ENCODE data around the gene PPP6R2. TPM values are rescaled to one million over a fixed set of nuclear protein-coding genes. Genes with fewer than 3 reads are reported as not detected.

Gene PPP6R2
- total and polyA plus RNA-seq, 2 of the 4 experiments (the other 2 are of a cell fraction) = 49.2 to 51.6 TPM

DNA sequence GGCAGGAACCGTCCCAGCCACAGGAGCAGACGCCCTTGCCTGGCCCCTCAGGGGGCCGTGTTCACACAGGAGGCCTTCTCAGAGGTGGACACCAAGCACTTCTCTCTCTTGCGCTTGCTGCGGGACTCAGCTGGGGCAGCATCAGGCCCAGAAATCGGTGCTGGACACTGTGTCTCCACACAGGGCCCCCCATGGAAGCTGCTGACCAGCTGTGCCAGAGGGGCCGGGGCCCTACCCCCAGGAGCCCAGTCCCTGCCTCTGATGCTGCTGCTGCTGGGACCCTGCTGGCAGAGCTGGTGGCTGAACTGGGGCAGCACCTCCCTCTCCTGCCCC lies 39.6 kb upstream of the PPP6R2 start:
- BruUV-seq (replicated peaks) = no TSS peak
- in situ Hi-C loops (cut with MboI; ENCODE audit: low sequenced_read_pairs) (no loop called here), intact Hi-C loops (cut with micrococcal nuclease) (no loop called here), dilution Hi-C loops (cut with HindIII; ENCODE audit: low sequenced_read_pairs, unreplicated experiment) (no loop called here)
- Histone ChIP-seq H3K23ac (ENCODE audit: low read depth, low read length) (no peak overlapping the region), H3K18ac (ENCODE audit: low read depth, low read length) (no peak overlapping the region), H3K4ac (ENCODE audit: low read depth, low read length) (peak overlapping the region; percentile 89; the same call in 1 of the 2 replicates), H2BK20ac (ENCODE audit: low read depth, low read length) (no peak overlapping the region), H2AK5ac (ENCODE audit: low read depth, low read length) (peak overlapping the region; percentile 80; the same call in 1 of the 2 replicates), H4K8ac (ENCODE audit: low read depth in 2 of 2, low read length in 2 of 2) (no peak overlapping the region; a peak in 1 of 4 replicates), H3K56ac (ENCODE audit: extremely low read depth, insufficient read depth, low read length) (no peak overlapping the region), H2AK9ac (replicated peaks; ENCODE audit: low read depth, low read length, poor library complexity) (peak overlapping the region; percentile 94), H3K14ac (replicated peaks; ENCODE audit: low read depth, low read length) (no peak overlapping the region), H4K20me1 (ENCODE audit: insufficient read depth, low read length) (peaks cover 74% of the 10 kb centered on the region), H2BK15ac (ENCODE audit: low read depth, low read length) (no peak overlapping the region), H3K4me3 (ENCODE audit: insufficient read depth, low read depth, low read length) (no peak overlapping the region), H3K27ac (ENCODE audit: insufficient read depth, low read length) (peak overlapping the region; percentile 96), H3K27me3 (ENCODE audit: control insufficient read depth, insufficient read depth, low read length) (no peaks in the 10 kb centered on the region), H4K5ac (ENCODE audit: low read depth, low read length) (no peak overlapping the region), H3K9me1 (ENCODE audit: insufficient read depth, low read length) (peaks cover 22% of the 10 kb centered on the region), H3K4me1 (ENCODE audit: control insufficient read depth, insufficient read depth, low read length) (peaks cover 70% of the 10 kb centered on the region), H3K79me1 (ENCODE audit: low read depth in 1 of 2, low read length in 2 of 2) (peaks cover 0 to 47% of the 10 kb centered on the region in 2 experiments; a peak in 2 of 4 replicates), H2AFZ (replicated peaks; ENCODE audit: low read length, poor library complexity) (no peak overlapping the region), H2BK5ac (ENCODE audit: low read depth, low read length, poor library complexity, severe bottlenecking) (peak overlapping the region; percentile 91), H4K91ac (ENCODE audit: insufficient read depth, low read depth, low read length) (no peak overlapping the region), H3K9me3 (ENCODE audit: control insufficient read depth, insufficient read depth, low read length) (no peaks in the 10 kb centered on the region), H2BK120ac (ENCODE audit: low read depth, low read length) (peak overlapping the region; percentile 16; the same call in 1 of the 2 replicates), H3K9ac (ENCODE audit: low read depth, low read length) (0 out of 2 replicates have a peak overlapping the region, but pooled peaks have one; percentile 68), H3K4me2 (ENCODE audit: low read depth, low read length) (peak overlapping the region; percentile 65; the same call in 1 of the 2 replicates), H3K36me3 (ENCODE audit: control insufficient read depth, insufficient read depth, low read length) (peaks cover 24% of the 10 kb centered on the region; the same call in 1 of the 2 replicates)
- ATAC-seq (ENCODE audit: low read depth) = no peak
- DNase-seq = no peak
- no peak for TF ChIP-seq USF2 (IDR thresholded peaks at IDR 0.05; ENCODE audit: low read depth, low read length)
- TF ChIP-seq CEBPB (IDR thresholded peaks at IDR 0.05; ENCODE audit: low read depth, low read length) = no peak
- no peak for TF ChIP-seq CTCF (conservative IDR thresholded peaks at IDR 0.05; ENCODE audit: low read depth, low read length)
- TF ChIP-seq RCOR1 (IDR thresholded peaks at IDR 0.05; ENCODE audit: insufficient replicate concordance, low read length) = no peak
- TF ChIP-seq BHLHE40 (IDR thresholded peaks at IDR 0.05; ENCODE audit: low read depth, low read length) = no peak
- no peak for TF ChIP-seq RFX5 (IDR thresholded peaks at IDR 0.05; ENCODE audit: low read depth, low read length)
- no peak for TF ChIP-seq POLR2A (IDR thresholded peaks at IDR 0.05; ENCODE audit: low read depth, low read length)
- no peak for TF ChIP-seq FOS (IDR thresholded peaks at IDR 0.05; ENCODE audit: low read depth, low read length)
- TF ChIP-seq NFE2L2 (IDR thresholded peaks at IDR 0.05; ENCODE audit: low read depth, low read length) = no peak
- TF ChIP-seq MAFK (IDR thresholded peaks at IDR 0.05; ENCODE audit: low read depth, low read length) = no peak
- WGBS, 2 experiments (ENCODE audit: extremely low coverage in 2 of 2, insufficient read length in 1 of 2) = 72% methylated on average over 6 of the region's 7 CpGs; no CpG with 5 or more reads in 1 of the 2 experiments
- POLR2A ChIA-PET (ENCODE audit: unreplicated experiment) = no interaction called here
- CTCF ChIA-PET = no interaction called here
